Liver (tissue), 9 donors: ENCODE results near the gene IFI16. TPM values are rescaled to one million over a fixed set of nuclear protein-coding genes. Genes with fewer than 3 reads are reported as not detected.

ENCODE experiments used
- DNase-seq: peaks from one replicate; pipeline ENCODE4 v3.0.0-alpha.2; 2017; ENCODE audit warnings: low spot score
- H3K27ac ChIP-seq, 2 donors: one replicate each; pipeline ENCODE4 v1.7.0; 2013; ENCODE audit warnings: inconsistent platforms in 2 of 2, low read length in 2 of 2, control low read depth in 1 of 2, low read depth in 1 of 2, mild to moderate bottlenecking in 1 of 2
- H3K27me3 ChIP-seq, 4 donors: one replicate each; pipeline versions ENCODE4 v1.6.1 to v1.7.0; 2013; ENCODE audit warnings: low read length in 3 of 4, inconsistent platforms in 1 of 4, mild to moderate bottlenecking in 1 of 4, moderate library complexity in 1 of 4; ENCODE audit not compliant: control insufficient read depth in 4 of 4, insufficient read depth in 4 of 4
- H3K36me3 ChIP-seq, 4 donors: one replicate each; pipeline versions ENCODE4 v1.6.1 to v1.7.0; 2013; ENCODE audit warnings: low read length in 3 of 4, mild to moderate bottlenecking in 3 of 4, low read depth in 1 of 4, moderate library complexity in 1 of 4; ENCODE audit not compliant: control insufficient read depth in 4 of 4, insufficient read depth in 3 of 4
- H3K4me1 ChIP-seq, 4 donors: one replicate each; pipeline versions ENCODE4 v1.6.1 to v1.7.0; 2013; ENCODE audit warnings: low read length in 3 of 4, mild to moderate bottlenecking in 3 of 4, moderate library complexity in 1 of 4; ENCODE audit not compliant: control insufficient read depth in 4 of 4, insufficient read depth in 4 of 4
- H3K4me3 ChIP-seq, 3 donors: one replicate each; pipeline versions ENCODE4 v1.6.1 to v1.7.0; 2013; ENCODE audit warnings: low read length in 3 of 3, control low read depth in 1 of 3, low read depth in 1 of 3, mild to moderate bottlenecking in 1 of 3
- H3K9ac ChIP-seq, 2 donors: one replicate each; pipeline ENCODE4 v1.7.0; 2013; ENCODE audit warnings: low read length in 2 of 2, mild to moderate bottlenecking in 2 of 2, moderate library complexity in 2 of 2, control low read depth in 1 of 2, low read depth in 1 of 2
- H3K9me3 ChIP-seq, 4 donors: one replicate each; pipeline versions ENCODE4 v1.6.1 to v1.7.0; 2013; ENCODE audit warnings: low read length in 3 of 4; ENCODE audit not compliant: control insufficient read depth in 4 of 4
- ATF3 ChIP-seq: IDR thresholded peaks from 2 replicates; pipeline ENCODE4 v1.6.1; 2016; ENCODE audit warnings: antibody characterized with exemption
- CTCF ChIP-seq: fragments of 150-350 bp; IDR thresholded peaks from 2 replicates; pipeline ENCODE4 v1.5.1; 2017; ENCODE audit warnings: improper control_type of control experiment, low read depth, low read length; ENCODE audit not compliant: missing input control
- EGR1 ChIP-seq, 2 donors: IDR thresholded peaks; 2 replicates each; pipeline ENCODE4 v1.6.1; 2016 to 2018; ENCODE audit warnings: antibody characterized with exemption in 2 of 2, low read depth in 2 of 2
- FOXA1 ChIP-seq: IDR thresholded peaks from 2 replicates; pipeline ENCODE4 v1.6.1; 2016; ENCODE audit warnings: antibody characterized with exemption
- FOXA2 ChIP-seq: IDR thresholded peaks from 2 replicates; pipeline ENCODE4 v1.6.1; 2016; ENCODE audit warnings: antibody characterized with exemption
- GABPA ChIP-seq, 2 donors: IDR thresholded peaks in 1 of 2; conservative IDR thresholded peaks in 1 of 2; 2 replicates each; pipeline ENCODE4 v1.6.1; 2016; ENCODE audit warnings: antibody characterized with exemption in 2 of 2, mild to moderate bottlenecking in 1 of 2, moderate library complexity in 1 of 2
- HNF4A ChIP-seq, 2 donors: conservative IDR thresholded peaks; 2 replicates each; pipeline ENCODE4 v1.6.1; 2016; ENCODE audit warnings: antibody characterized with exemption in 2 of 2, mild to moderate bottlenecking in 2 of 2
- HNF4G ChIP-seq: IDR thresholded peaks from 2 replicates; pipeline ENCODE4 v1.6.1; 2016; ENCODE audit warnings: antibody characterized with exemption
- JUND ChIP-seq, 2 donors: IDR thresholded peaks; 2 replicates each; pipeline ENCODE4 v1.6.1; 2016; ENCODE audit warnings: antibody characterized with exemption in 2 of 2
- MAX ChIP-seq: IDR thresholded peaks from 2 replicates; pipeline ENCODE4 v1.6.1; 2016; ENCODE audit warnings: antibody characterized with exemption
- NR2F2 ChIP-seq: IDR thresholded peaks from 2 replicates; pipeline ENCODE4 v1.6.1; 2016; ENCODE audit warnings: antibody characterized with exemption
- RAD21 ChIP-seq, 2 donors: IDR thresholded peaks; 2 replicates each; pipeline ENCODE4 v1.6.1; 2016; ENCODE audit warnings: antibody characterized with exemption in 2 of 2, mild to moderate bottlenecking in 2 of 2
- REST ChIP-seq: IDR thresholded peaks from 2 replicates; pipeline ENCODE4 v1.6.1; 2016; ENCODE audit warnings: antibody characterized with exemption, mild to moderate bottlenecking
- RXRA ChIP-seq, 2 donors: IDR thresholded peaks; 2 replicates each; pipeline ENCODE4 v1.6.1; 2017 to 2018; ENCODE audit warnings: antibody characterized with exemption in 2 of 2, mild to moderate bottlenecking in 1 of 2
- SP1 ChIP-seq: IDR thresholded peaks from 2 replicates; pipeline ENCODE4 v1.6.1; 2018; ENCODE audit warnings: antibody characterized with exemption, mild to moderate bottlenecking
- TAF1 ChIP-seq: conservative IDR thresholded peaks from 2 replicates; pipeline ENCODE4 v1.6.1; 2016; ENCODE audit warnings: antibody characterized with exemption, mild to moderate bottlenecking
- YY1 ChIP-seq: IDR thresholded peaks from 2 replicates; pipeline ENCODE4 v1.6.1; 2016; ENCODE audit warnings: antibody characterized with exemption, mild to moderate bottlenecking
- ZBTB33 ChIP-seq: IDR thresholded peaks from 2 replicates; pipeline ENCODE4 v1.6.1; 2016; ENCODE audit warnings: antibody characterized with exemption
- WGBS: extraction: QIAGEN DNeasy Blood & Tissue Kit; methylation state at CpG from one replicate; pipeline ENCODE4 v1.1.7; 2013; 5-methylcytosine and 5-hydroxymethylcytosine counted together
- polyA plus RNA-seq, 2 donors: library from polyadenylated mRNA; stranded (reverse) in 1 of 2; unstranded in 1 of 2; fragments of 200-250 nt in 1 of 2; fragments of >200 nt in 1 of 2; fragmentation: Nextera tagmentation in 1 of 2; extraction: Ambion mirVana in 1 of 2; gene quantifications; one replicate each; pipeline versions ENCODE4 v1.2.1 to v1.2.3, GENCODE V29; 2013 to 2015
- total RNA-seq, 2 donors: library from RNA; depleted of rRNA; stranded (reverse); fragments of >200 nt; gene quantifications; one replicate each; pipeline ENCODE4 v1.2.3, GENCODE V29; 2014
- donor health status: healthy.
- donor health status: healthy.
- donor health status: healthy.
- donor health status: healthy.
- donor health status: healthy.

The IFI16 gene
- total and polyA plus RNA-seq, 4 donors = 7.9 to 10.3 (median 9.0) TPM

GRCh38 chr1:158998037-158998780 lies 11.5 kb upstream of the IFI16 start:
- Histone ChIP-seq H3K9me3 (no peaks in the 10 kb centered on the region), H3K4me3 (peak overlapping the region in 1 of 3 donors; percentile 42), H3K27ac (no peak overlapping the region), H3K36me3 (no peaks in the 10 kb centered on the region), H3K27me3 (no peaks in the 10 kb centered on the region), H3K4me1 (peaks cover 0 to 12% (median 2%) of the 10 kb centered on the region in 4 donors), H3K9ac (no peak overlapping the region)
- DNase-seq = no peak
- 41% methylated on average over 6 of the region's 6 CpGs for WGBS
- TF ChIP-seq CTCF = no peak
- TF ChIP-seq RXRA (IDR thresholded peaks at IDR 0.05) = no peak
- TF ChIP-seq GABPA (IDR thresholded peaks at IDR 0.05 in 1 of 2, conservative IDR thresholded peaks at IDR 0.05 in 1 of 2) = no peak
- TF ChIP-seq FOXA1 = no peak
- no peak for TF ChIP-seq JUND (IDR thresholded peaks at IDR 0.05)
- no peak for TF ChIP-seq HNF4G
- no peak for TF ChIP-seq RAD21 (IDR thresholded peaks at IDR 0.05)
- no peak for TF ChIP-seq YY1
- TF ChIP-seq HNF4A (conservative IDR thresholded peaks at IDR 0.05) = no peak
- no peak for TF ChIP-seq MAX
- no peak for TF ChIP-seq EGR1 (IDR thresholded peaks at IDR 0.05; ENCODE audit: low read depth in 2 of 2)
- no peak for TF ChIP-seq ZBTB33
- no peak for TF ChIP-seq FOXA2
- no peak for TF ChIP-seq SP1
- TF ChIP-seq ATF3 = no peak
- no peak for TF ChIP-seq NR2F2
- no peak for TF ChIP-seq TAF1
- TF ChIP-seq REST = no peak
